Measurements from ENCODE around the gene CCNY. TPM values are rescaled to one million over a fixed set of nuclear protein-coding genes. Genes with fewer than 3 reads are reported as not detected.
A peak's percentile ranks its signal among the peaks of the same experiment; 100 is the strongest.

CCNY gene
- total RNA-seq, 2 donors from 2014 or later, result 60.5 to 65.9 TPM

GRCh38 chr10:35613107-35613440, 276.8 kb downstream of the CCNY start:
- DNase-seq, result no peak
- Histone ChIP-seq H3K36me3 (ENCODE audit: control insufficient read depth, insufficient read depth, low read length) (no peaks in the 10 kb centered on the region), H3K4me1 (ENCODE audit: control insufficient read depth, insufficient read depth, low read length) (peaks cover 8% of the 10 kb centered on the region), H3K27ac (ENCODE audit: low read depth, low read length) (no peak overlapping the region), H3K27me3 (ENCODE audit: control insufficient read depth, insufficient read depth, low read length, poor library complexity, severe bottlenecking) (peaks cover 9% of the 10 kb centered on the region), H3K9ac (ENCODE audit: extremely low read depth, low read length, poor library complexity, severe bottlenecking) (no peak overlapping the region), H3K4me3 (ENCODE audit: low read length) (no peak overlapping the region), H3K9me3 (ENCODE audit: control insufficient read depth, low read length) (peaks cover 20% of the 10 kb centered on the region)
- 90% methylated on average over 2 of the region's 2 CpGs; no CpG with 5 or more reads in 1 of the 2 experiments for WGBS, 2 experiments (ENCODE audit: insufficient coverage in 1 of 2, insufficient read length in 1 of 2)
- peaks cover 5% of the 10 kb centered on the region for H3K36me3 Mint-ChIP-seq (ENCODE audit: low read depth)
- H3K27me3 Mint-ChIP-seq (ENCODE audit: insufficient read depth), result no peaks in the 10 kb centered on the region
- no peak overlapping the region for H3K27ac Mint-ChIP-seq
- H3K4me3 Mint-ChIP-seq, result no peak overlapping the region
- TF ChIP-seq, protein P1, sequence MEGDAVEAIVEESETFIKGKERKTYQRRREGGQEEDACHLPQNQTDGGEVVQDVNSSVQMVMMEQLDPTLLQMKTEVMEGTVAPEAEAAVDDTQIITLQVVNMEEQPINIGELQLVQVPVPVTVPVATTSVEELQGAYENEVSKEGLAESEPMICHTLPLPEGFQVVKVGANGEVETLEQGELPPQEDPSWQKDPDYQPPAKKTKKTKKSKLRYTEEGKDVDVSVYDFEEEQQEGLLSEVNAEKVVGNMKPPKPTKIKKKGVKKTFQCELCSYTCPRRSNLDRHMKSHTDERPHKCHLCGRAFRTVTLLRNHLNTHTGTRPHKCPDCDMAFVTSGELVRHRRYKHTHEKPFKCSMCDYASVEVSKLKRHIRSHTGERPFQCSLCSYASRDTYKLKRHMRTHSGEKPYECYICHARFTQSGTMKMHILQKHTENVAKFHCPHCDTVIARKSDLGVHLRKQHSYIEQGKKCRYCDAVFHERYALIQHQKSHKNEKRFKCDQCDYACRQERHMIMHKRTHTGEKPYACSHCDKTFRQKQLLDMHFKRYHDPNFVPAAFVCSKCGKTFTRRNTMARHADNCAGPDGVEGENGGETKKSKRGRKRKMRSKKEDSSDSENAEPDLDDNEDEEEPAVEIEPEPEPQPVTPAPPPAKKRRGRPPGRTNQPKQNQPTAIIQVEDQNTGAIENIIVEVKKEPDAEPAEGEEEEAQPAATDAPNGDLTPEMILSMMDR (conservative IDR thresholded peaks at IDR 0.05), result no peak
- peaks cover 25% of the 10 kb centered on the region for H3K4me1 Mint-ChIP-seq
- peaks cover 19% of the 10 kb centered on the region for H3K9me3 Mint-ChIP-seq

GRCh38 chr10:35613597-35614226, 277.4 kb downstream of the CCNY start:
- TF ChIP-seq, protein P1 (conservative IDR thresholded peaks at IDR 0.05), result peak; percentile 75
- no peak overlapping the region for H3K4me3 Mint-ChIP-seq
- H3K9me3 ChIP-seq (ENCODE audit: control insufficient read depth, low read length), result peaks cover 17% of the 10 kb centered on the region
- H3K4me1 ChIP-seq (ENCODE audit: control insufficient read depth, insufficient read depth, low read length), result peaks cover 8% of the 10 kb centered on the region
- H3K27me3 Mint-ChIP-seq (ENCODE audit: insufficient read depth), result no peaks in the 10 kb centered on the region
- 73 to 100% methylated on average over 2 to 8 of the region's 8 CpGs for WGBS, 2 experiments (ENCODE audit: insufficient coverage in 1 of 2, insufficient read length in 1 of 2)
- no peak overlapping the region for H3K4me3 ChIP-seq (ENCODE audit: low read length)
- H3K9ac ChIP-seq (ENCODE audit: extremely low read depth, low read length, poor library complexity, severe bottlenecking), result no peak overlapping the region
- H3K36me3 Mint-ChIP-seq (ENCODE audit: low read depth), result peaks cover 5% of the 10 kb centered on the region
- H3K27ac ChIP-seq (ENCODE audit: low read depth, low read length), result no peak overlapping the region
- H3K36me3 ChIP-seq (ENCODE audit: control insufficient read depth, insufficient read depth, low read length), result no peaks in the 10 kb centered on the region
- H3K4me1 Mint-ChIP-seq, result peaks cover 25% of the 10 kb centered on the region
- DNase-seq, result no peak
- H3K27ac Mint-ChIP-seq, result no peak overlapping the region
- peaks cover 2% of the 10 kb centered on the region for H3K27me3 ChIP-seq (ENCODE audit: control insufficient read depth, insufficient read depth, low read length, poor library complexity, severe bottlenecking)
- peaks cover 18% of the 10 kb centered on the region for H3K9me3 Mint-ChIP-seq

DNA sequence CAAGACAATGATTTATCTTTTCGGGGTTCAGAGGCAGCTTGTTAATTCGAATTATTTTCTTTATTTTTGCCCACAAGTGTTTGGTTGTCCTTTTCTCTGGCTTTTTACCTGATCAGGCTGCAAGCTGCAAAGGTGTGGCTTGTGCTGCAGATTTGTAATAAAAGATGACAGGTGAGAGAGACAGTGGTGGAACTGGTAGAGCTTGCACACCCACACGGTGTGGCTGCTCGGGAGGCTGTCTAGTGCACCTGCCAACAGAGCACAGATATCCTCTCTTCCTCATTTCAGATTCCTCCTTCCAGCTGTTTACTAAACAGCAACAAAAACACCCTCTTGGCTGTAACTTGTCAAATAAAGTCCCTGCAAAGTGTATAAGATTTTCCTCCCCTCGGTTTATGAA, 278.0 kb downstream of the CCNY start:
- TF ChIP-seq, protein P1 (conservative IDR thresholded peaks at IDR 0.05), result no peak
- no peak for DNase-seq
- 78 to 87% methylated on average over 4 to 5 of the region's 5 CpGs for WGBS, 2 experiments (ENCODE audit: insufficient coverage in 1 of 2, insufficient read length in 1 of 2)
- H3K4me1 Mint-ChIP-seq, result peaks cover 25% of the 10 kb centered on the region
- H3K27me3 Mint-ChIP-seq (ENCODE audit: insufficient read depth), result no peaks in the 10 kb centered on the region
- H3K27ac Mint-ChIP-seq, result no peak overlapping the region
- Histone ChIP-seq H3K27me3 (ENCODE audit: control insufficient read depth, insufficient read depth, low read length, poor library complexity, severe bottlenecking) (no peaks in the 10 kb centered on the region), H3K9me3 (ENCODE audit: control insufficient read depth, low read length) (peaks cover 15% of the 10 kb centered on the region), H3K4me1 (ENCODE audit: control insufficient read depth, insufficient read depth, low read length) (peaks cover 8% of the 10 kb centered on the region), H3K9ac (ENCODE audit: extremely low read depth, low read length, poor library complexity, severe bottlenecking) (no peak overlapping the region), H3K27ac (ENCODE audit: low read depth, low read length) (no peak overlapping the region), H3K4me3 (ENCODE audit: low read length) (no peak overlapping the region), H3K36me3 (ENCODE audit: control insufficient read depth, insufficient read depth, low read length) (no peaks in the 10 kb centered on the region)
- H3K4me3 Mint-ChIP-seq, result no peak overlapping the region
- H3K9me3 Mint-ChIP-seq, result peaks cover 19% of the 10 kb centered on the region
- H3K36me3 Mint-ChIP-seq (ENCODE audit: low read depth), result peaks cover 5% of the 10 kb centered on the region

Other genes with a start within 250 kb of the CCNY start
- 10 to 100 TPM; 39.2 to 41.5 TPM for gene CUL2, start 246.2 kb upstream of the CCNY start, total RNA-seq
- gene CREM, start 209.7 kb upstream of the CCNY start, total RNA-seq, result 10 to 100 TPM; 31.5 to 35.3 TPM